CD4-positive, alpha-beta T cell treated with Interleukin-1 beta for 1 hour (primary cell): ENCODE data around the gene CST6.
A peak's percentile ranks its signal among the peaks of the same experiment; 100 is the strongest.
"Not testable (repeated sequence)": the region's sequence is repeated elsewhere in the genome, so short reads cannot be mapped to it uniquely, and the experiment has no call there.

ENCODE experiments used
- DNase-seq, 2 donors: peaks; one replicate each; pipeline ENCODE4 v3.0.0-alpha.2; 2020 to 2022

CST6 gene

GRCh38 chr11:65987336-65987735 lies 24.5 kb upstream of the CST6 start:
- no peak for DNase-seq

DNA sequence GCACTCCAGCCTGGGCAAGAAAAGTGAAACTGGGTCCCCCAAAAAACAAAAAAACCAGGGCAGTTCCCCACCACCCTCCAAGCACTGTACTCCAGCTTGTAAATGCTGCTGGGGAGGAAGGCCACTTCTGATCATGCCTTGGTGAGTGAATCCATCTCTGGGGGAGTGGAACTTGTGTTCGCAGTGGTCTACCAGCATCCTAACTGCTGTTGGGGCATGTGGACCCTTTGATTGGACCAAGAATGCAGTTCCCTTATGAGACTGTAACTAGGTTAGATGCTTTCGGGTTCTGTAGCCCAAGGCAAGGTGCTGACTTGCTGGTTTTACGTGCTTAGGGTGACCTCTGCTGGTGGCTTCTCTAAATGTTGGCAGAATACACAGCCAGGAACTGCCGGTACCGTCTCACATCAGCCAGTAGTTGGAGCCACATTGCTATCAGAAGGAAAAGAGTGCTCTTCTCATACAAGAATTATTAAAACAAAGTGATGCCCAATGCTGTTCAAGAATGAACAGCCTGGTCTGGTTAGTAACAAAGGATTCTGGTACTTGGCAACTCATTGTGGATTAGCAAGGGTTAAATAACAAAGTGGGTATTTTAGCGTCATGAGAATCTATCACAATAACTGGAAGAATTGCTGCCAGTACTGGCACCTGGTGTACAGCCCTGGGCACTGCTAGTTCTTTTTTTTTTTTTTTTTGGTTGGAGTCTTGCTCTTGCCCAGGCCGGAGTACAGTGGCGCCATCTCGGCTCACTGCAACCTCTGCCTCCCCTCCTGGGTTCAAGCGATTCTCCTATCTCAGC lies 22.8 kb upstream of the CST6 start:
- peak; percentile 93 to 96 for DNase-seq

GRCh38 chr11:65992056-65992455 lies 19.8 kb upstream of the CST6 start:
- no peak for DNase-seq

DNA sequence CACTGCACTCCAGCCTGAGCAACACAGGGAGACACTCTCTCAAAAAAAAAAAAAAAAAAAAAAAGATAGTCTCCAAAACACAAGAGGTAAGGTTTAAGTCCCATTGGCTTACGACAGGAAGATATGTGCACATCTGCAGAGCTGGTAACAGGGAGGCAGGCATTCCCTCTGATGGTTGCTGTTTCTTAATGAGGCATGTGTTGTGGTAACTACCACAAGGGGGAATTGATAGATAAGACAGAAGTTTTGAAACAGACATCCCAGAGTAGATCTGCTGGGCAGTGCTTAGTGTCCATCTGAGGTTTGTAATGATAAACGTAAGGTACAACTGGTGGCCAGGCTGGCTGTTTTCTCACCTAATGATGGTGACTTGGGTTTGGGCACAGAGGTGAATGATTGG lies 14.5 kb upstream of the CST6 start:
- no peak for DNase-seq

DNA sequence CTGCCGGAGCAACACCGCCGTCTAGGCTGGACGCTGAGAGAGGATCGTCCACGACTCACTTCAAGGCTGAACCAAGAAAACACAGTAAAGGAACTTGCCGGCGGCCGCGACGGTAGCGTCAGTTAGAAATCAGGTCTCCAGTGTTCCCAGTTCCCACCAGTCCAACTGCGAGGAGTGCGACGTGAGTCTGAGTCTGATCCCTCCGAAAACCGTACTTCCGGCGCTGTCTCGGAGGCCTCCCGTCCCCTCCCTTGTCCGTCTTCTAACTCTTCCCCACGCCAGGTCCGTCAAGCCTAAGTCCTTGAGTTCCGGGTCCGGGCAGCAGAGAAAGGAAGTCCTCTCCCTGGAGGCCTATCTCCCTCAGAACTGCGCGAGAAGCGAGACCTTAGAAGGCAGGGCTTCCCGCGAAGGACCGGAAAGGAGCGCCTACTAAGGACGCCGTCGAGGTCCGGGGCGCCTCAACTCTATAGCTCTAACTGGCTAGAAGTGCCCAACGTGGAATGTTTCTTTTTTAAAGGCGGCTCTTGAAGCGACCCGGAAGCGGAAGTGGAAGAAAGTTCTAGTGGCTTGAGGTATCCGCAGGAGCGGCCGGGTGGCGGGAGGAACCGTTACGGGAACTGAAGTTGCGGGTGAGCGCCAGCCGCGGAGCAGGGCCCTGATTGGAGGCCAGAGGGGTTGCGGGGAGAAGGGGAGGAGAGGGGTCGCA lies 9.7 kb upstream of the CST6 start, which contains the start of the genes BANF1 and EIF1AD:
Gene BANF1, plus strand, starts transcription at position 562 of the 706 bp plus-strand sequence. CDS start 748 bp downstream, outside the sequence.
Gene EIF1AD, minus strand, starts transcription at position 216 of the 706 bp plus-strand sequence. CDS start 1,768 bp downstream, outside the sequence.
- DNase-seq = peak; percentile 91 to 96

DNA sequence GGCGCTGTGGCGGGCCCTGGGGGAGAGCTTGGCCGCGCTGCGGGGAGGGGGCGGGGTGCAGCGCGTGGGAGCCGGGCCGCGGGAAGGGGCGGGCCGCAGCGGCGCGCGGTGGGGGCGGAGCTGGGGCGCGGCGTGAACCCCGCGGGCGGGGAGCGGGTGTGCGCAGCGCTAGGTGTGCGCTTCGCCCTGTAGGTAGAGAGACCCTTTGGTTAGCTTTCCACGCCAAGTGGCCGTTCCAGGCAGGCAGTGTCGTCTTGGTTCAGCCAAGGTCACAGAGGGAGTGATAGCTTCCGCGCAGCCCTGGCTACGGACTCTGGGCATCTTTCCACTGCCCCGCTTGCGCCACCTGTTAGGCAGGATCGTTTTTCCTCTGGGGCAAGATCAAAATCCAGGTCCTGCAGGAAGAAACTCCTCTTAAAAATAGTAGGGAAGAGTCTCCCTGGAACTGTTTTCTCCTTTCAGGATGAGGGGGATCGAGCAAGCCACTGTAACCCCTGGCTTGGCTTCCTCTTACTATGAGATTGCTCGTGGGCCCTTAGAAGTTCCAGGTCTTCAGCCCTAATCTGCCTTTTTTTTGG lies 9.1 kb upstream of the CST6 start:
- no peak for DNase-seq

GRCh38 chr11:66003291-66003690 lies 8.5 kb upstream of the CST6 start:
- no peak for DNase-seq

- no peak for DNase-seq
These were observed 7.6 kb upstream of the CST6 start for GRCh38 chr11:66004186-66004585.

DNA sequence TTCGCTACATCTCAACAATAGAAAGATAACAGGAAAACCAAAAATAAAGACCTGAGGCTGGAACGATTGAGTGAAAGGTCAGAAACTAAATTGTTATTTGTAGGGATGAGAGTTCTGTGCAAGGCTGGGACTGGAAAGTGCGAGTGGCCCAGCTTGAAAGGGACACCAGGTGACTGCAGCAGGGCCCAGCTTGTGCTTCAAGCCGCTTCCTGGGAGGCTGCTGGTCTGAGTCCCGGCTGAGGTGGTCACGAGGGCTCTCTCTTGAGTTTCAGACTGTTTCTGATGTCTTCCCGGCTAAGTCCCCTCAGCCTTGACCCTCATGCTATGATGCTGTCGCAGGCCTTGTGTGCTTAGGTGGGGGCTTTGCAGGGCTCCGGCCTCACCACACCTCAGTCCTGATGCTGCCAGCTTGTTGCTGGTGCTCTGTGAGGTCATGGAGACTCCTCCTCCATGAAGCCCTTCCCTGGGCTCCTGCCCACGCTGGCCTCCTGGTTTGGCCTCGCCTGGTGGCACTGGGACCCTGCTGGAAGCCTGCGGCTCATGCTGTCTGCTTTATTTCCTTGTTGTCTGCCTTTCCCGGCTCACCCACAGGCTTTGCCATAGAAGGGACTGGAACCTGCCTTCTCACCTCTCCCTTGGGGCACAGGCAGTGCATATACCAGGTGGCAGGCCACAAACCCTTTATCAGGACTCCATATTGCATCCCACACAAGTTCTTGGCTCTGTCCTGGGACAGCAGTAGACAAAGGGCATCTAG lies 5.5 kb upstream of the CST6 start:
- no peak for DNase-seq

- DNase-seq = no peak
These were observed 5.0 kb upstream of the CST6 start for GRCh38 chr11:66006891-66007176.

DNA sequence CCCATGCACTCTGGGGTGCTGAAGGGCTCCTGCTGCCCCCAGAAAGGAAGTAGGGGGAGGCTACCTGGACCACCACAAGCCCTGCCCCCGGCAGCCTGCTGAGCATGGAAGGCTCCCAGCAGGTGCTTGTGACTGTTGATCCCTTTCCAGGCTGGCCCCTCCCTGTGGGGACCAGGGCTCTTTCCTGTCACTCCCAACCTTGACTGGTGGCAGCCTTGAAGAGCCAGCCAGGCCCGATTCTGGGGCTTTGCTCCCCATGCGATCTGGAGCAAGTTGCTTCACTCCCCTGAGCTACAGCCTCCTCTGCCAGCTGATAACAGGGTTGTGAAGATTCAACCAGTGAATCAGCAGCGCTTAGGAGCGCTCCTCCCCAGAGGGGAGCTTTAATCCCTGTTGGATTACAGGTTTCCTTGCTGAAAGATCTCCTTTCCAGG lies 4.6 kb upstream of the CST6 start:
- no peak for DNase-seq

DNA sequence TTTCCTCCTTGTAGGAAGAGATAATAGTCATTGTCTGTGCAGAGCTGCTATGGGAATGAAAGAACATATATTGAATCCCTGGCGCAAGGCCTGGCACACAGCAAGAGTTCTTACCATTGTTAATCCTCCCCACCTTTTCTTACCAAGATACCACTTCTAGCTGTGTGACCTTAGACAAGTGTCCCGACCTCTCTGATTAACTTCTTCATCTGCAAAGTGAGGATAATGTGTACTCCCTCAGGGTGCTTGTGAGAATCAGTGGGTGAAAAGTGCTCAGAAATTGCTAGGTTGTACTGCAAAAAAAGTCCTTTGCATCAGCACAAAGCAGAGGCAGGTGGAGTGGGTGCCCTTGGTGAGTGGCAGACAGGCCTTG lies 3.7 kb upstream of the CST6 start:
- DNase-seq = no peak

- no peak for DNase-seq
These were observed 3.2 kb upstream of the CST6 start for GRCh38 chr11:66008468-66009101.

DNA sequence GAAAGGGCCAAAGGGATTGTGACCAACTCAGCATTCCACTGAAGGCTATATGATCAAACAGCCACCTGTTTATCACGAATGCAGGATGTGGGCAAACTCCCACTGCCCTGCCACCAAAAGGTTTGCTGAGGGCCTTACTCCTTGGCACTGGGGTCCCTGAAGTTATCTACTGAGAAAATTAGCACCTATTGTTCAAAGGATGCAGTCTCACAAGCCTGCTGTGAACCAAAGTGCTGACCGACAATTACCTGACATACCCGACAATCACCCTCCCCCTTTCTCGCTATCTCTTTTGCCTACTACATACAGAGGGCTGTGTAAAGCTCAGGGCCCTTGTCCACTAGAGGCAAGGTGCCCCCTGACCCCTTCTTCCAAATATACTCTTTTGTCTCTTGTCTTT lies 1.8 kb upstream of the CST6 start:
- DNase-seq = not testable (repeated sequence)

- no peak for DNase-seq
These were observed 496 bp upstream of the CST6 start for GRCh38 chr11:66011239-66011784.

- DNase-seq = no peak
These were observed 650 bp downstream of the CST6 start for GRCh38 chr11:66012371-66012945.

DNA sequence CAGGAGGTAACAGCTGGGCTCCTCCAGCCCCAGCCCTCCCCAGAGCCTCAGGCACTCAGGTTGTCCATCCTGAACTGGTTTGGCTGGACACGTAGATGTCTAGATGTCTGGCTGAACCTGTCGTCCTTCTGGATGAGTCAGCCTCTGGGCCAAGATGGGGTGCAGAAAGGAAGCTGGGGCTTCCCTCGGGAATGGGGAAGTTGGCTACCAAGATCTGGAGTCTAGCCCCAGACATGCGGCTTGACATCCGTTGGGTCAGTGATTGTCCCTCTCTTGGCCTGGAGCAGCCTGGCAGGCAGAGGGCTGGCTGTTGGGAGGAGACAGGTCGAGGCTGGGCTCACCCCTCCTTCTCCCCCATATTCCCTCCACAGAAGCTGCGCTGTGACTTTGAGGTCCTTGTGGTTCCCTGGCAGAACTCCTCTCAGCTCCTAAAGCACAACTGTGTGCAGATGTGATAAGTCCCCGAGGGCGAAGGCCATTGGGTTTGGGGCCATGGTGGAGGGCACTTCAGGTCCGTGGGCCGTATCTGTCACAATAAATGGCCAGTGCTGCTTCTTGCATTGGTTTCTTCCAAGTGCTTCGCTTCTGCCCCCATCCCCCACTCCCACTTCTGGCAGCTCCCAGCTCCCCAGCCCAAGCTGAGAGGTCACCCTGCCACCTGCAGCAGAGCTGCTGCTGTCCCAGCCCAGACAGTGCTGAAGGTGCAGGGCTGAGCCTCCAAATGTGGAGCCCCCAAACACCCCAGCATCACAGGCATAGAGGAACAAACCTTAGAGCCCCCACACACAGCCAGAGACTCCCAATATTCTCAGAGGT lies 1.3 kb downstream of the CST6 start:
- DNase-seq = peak in 1 of 2 donors; percentile 65

GRCh38 chr11:66013762-66014100 lies 1.9 kb downstream of the CST6 start:
- no peak for DNase-seq

GRCh38 chr11:66014804-66015453 lies 3.1 kb downstream of the CST6 start:
- no peak for DNase-seq

- no peak for DNase-seq
These were observed 3.7 kb downstream of the CST6 start for GRCh38 chr11:66015454-66015881.
